NCI-H82 (cell line): ENCODE measurements around the gene TMUB1.

Source experiments
- DNase-seq: peaks from one replicate; lab custom pipeline; 2025; lab: John Stamatoyannopoulos, UW

TMUB1 gene

GRCh38 chr7:151083071-151083823 is at the start of gene TMUB1:
Gene TMUB1 (minus strand): TSS chr7:151083493. CDS start chr7:151082563, 930 bp downstream.
- peak; percentile 90 for DNase-seq

- no peak for DNase-seq
Measured at GRCh38 chr7:151132461-151133205, 49.3 kb upstream of the TMUB1 start.

- no peak for DNase-seq
Measured at GRCh38 chr7:151131592-151132293, 48.5 kb upstream of the TMUB1 start.

GRCh38 chr7:151131224-151131591 is 47.9 kb upstream of the TMUB1 start:
- no peak for DNase-seq

GRCh38 chr7:151130741-151131157 is 47.5 kb upstream of the TMUB1 start:
- no peak for DNase-seq

- no peak for DNase-seq
Measured at GRCh38 chr7:151129960-151130591, 46.8 kb upstream of the TMUB1 start.

- DNase-seq: no peak
Measured at GRCh38 chr7:151129117-151129959, 46.0 kb upstream of the TMUB1 start.

GRCh38 chr7:151128716-151129115 is 45.4 kb upstream of the TMUB1 start:
- no peak for DNase-seq

- DNase-seq: no peak
Measured at GRCh38 chr7:151128144-151128543, 44.9 kb upstream of the TMUB1 start.

GRCh38 chr7:151126491-151127137 is 43.3 kb upstream of the TMUB1 start:
- DNase-seq: no peak

- DNase-seq: no peak
Measured at GRCh38 chr7:151125846-151126481, 42.7 kb upstream of the TMUB1 start.

GRCh38 chr7:151125470-151125845 is 42.2 kb upstream of the TMUB1 start:
- no peak for DNase-seq

GRCh38 chr7:151124899-151125399 is 41.7 kb upstream of the TMUB1 start:
- DNase-seq: no peak

- DNase-seq: no peak
Measured at GRCh38 chr7:151124481-151124880, 41.2 kb upstream of the TMUB1 start.

- DNase-seq: peak; percentile 91
Measured at GRCh38 chr7:151123822-151124464, 40.6 kb upstream of the TMUB1 start.

GRCh38 chr7:151123158-151123821 is 40.0 kb upstream of the TMUB1 start:
- DNase-seq: no peak

GRCh38 chr7:151122796-151123157 is 39.5 kb upstream of the TMUB1 start:
- no peak for DNase-seq

GRCh38 chr7:151122276-151122675 is 39.0 kb upstream of the TMUB1 start:
- no peak for DNase-seq
